HTERT RPE-1 (cell line): ENCODE measurements around the gene IQGAP1.

Source experiments
- in situ Hi-C: fragments of 300-500 bp; cut with MboI; formaldehyde crosslinking; loops from 4 replicates; pipeline ENCODE4 v1.14.3; 2020; ENCODE audit warnings: low sequenced_read_pairs

Gene IQGAP1

GRCh38 chr15:90375071-90375470 is 13.0 kb upstream of the IQGAP1 start:
- in situ Hi-C loops = no loop called here

- in situ Hi-C loops = no loop called here
Observed at GRCh38 chr15:90376789-90377188, 11.3 kb upstream of the IQGAP1 start.

- in situ Hi-C loops = no loop called here
Observed at GRCh38 chr15:90379263-90379662, 8.8 kb upstream of the IQGAP1 start.

GRCh38 chr15:90381515-90381914 is 6.5 kb upstream of the IQGAP1 start:
- in situ Hi-C loops = no loop called here

GRCh38 chr15:90382320-90382719 is 5.7 kb upstream of the IQGAP1 start:
- in situ Hi-C loops = no loop called here

GRCh38 chr15:90386221-90386620 is 1.8 kb upstream of the IQGAP1 start:
- in situ Hi-C loops = no loop called here

GRCh38 chr15:90388462-90389380 is 679 bp downstream of the IQGAP1 start:
- in situ Hi-C loops = no loop called here

GRCh38 chr15:90389513-90389912 is 1.5 kb downstream of the IQGAP1 start:
- in situ Hi-C loops = no loop called here

GRCh38 chr15:90393040-90393439 is 5.0 kb downstream of the IQGAP1 start:
- in situ Hi-C loops = no loop called here

- in situ Hi-C loops = no loop called here
Observed at GRCh38 chr15:90394074-90394473, 6.0 kb downstream of the IQGAP1 start.

- in situ Hi-C loops = no loop called here
Observed at GRCh38 chr15:90394748-90395442, 6.9 kb downstream of the IQGAP1 start.

GRCh38 chr15:90396321-90396720 is 8.3 kb downstream of the IQGAP1 start:
- in situ Hi-C loops = no loop called here

GRCh38 chr15:90400005-90400758 is 12.1 kb downstream of the IQGAP1 start:
- in situ Hi-C loops = no loop called here

GRCh38 chr15:90400759-90401314 is 12.8 kb downstream of the IQGAP1 start:
- in situ Hi-C loops = no loop called here

- in situ Hi-C loops = no loop called here
Observed at GRCh38 chr15:90401495-90401894, 13.5 kb downstream of the IQGAP1 start.

GRCh38 chr15:90402223-90402622 is 14.2 kb downstream of the IQGAP1 start:
- in situ Hi-C loops = no loop called here

GRCh38 chr15:90402767-90403166 is 14.7 kb downstream of the IQGAP1 start:
- in situ Hi-C loops = no loop called here

GRCh38 chr15:90405055-90405607 is 17.1 kb downstream of the IQGAP1 start:
- in situ Hi-C loops = no loop called here

GRCh38 chr15:90407336-90407735 is 19.3 kb downstream of the IQGAP1 start:
- in situ Hi-C loops = no loop called here

- in situ Hi-C loops = no loop called here
Observed at GRCh38 chr15:90407871-90408317, 19.9 kb downstream of the IQGAP1 start.

GRCh38 chr15:90408657-90409056 is 20.6 kb downstream of the IQGAP1 start:
- in situ Hi-C loops = no loop called here
